A549 treated with Hydrocortisone at 1 μM for 4 hours (cell line): ENCODE data around the gene PRODH2. TPM values are rescaled to one million over a fixed set of nuclear protein-coding genes. Genes with fewer than 3 reads are reported as not detected.

ENCODE experiments used
- total RNA-seq: library from RNA; stranded (reverse); fragments of 200-300 nt; extraction: Qiagen RNA extraction; gene quantifications from 5 replicates; pipeline ENCODE4 v1.2.3, GENCODE V29; 2022

Gene PRODH2
- total RNA-seq: 0.15 to 0.36 TPM (median 0.25 TPM) in 5 replicates

DNA sequence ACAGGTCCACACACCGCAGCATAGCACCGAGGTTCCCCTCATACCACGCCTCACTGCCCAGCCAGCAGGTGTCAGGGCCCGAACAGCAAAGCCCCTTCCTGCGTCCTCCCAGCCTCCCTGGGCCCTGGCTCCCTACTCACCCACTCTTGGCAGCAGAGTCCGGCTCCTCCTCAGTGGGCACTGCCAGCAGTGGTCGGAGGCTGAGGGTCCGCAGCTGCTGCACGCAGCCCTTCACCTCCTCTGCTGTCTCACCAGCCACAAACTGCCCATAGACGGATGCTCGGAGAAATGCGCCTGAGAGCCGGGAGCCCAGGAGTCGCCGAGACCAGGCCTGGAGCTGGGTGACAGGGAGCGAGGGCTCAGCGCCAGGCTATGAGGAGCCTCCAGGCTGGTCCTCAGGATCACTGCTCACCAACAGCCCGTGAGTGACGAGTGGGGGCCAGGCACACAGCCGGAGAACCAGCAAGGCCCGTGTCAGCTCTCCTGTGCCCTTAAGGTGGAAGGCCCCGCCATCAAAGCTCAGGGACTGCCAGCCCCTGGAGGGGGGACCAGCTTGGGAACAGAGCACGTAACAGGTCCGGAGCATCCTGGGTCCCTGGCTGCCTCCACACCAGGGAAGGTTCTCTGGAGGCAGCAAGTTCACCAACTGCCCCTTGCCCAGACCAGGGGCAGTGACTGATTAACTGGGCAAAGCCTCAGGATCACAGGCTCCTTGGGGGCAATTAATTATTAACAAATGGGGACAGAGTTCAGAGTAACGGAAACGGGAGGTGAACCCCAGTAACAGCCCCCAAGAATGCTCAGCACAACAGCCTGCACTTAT, at the start of gene PRODH2:
TSS of gene PRODH2 (minus strand) at position 626 of the 823 bp plus-strand sequence. CDS start at position 586, 40 bp downstream.

DNA sequence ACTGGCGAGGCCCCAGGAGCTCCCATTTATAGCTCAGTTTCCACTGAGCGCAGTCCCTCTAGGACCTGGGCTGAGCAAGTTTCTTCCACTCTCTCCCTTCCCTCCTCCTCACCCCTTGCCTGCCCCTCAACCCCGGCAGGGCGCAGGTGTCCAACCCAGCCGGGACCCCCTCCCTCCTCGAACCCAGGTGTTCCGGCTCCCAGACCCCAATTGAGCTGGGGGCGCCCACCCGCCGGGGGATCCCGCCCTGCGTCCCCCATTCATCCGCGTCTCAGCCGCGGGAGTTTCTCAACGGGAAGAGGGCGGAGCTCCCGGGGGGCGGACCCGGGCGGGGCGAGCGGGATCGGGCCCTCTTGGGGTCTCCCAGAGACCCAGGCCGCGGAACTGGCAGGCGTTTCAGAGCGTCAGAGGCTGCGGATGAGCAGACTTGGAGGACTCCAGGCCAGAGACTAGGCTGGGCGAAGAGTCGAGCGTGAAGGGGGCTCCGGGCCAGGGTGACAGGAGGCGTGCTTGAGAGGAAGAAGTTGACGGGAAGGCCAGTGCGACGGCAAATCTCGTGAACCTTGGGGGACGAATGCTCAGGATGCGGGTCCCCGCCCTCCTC, 44.0 kb upstream of the PRODH2 start, which contains the start of gene KIRREL2:
TSS of gene KIRREL2 (plus strand) at position 366 of the 604 bp plus-strand sequence. CDS start at position 575, 209 bp downstream.

DNA sequence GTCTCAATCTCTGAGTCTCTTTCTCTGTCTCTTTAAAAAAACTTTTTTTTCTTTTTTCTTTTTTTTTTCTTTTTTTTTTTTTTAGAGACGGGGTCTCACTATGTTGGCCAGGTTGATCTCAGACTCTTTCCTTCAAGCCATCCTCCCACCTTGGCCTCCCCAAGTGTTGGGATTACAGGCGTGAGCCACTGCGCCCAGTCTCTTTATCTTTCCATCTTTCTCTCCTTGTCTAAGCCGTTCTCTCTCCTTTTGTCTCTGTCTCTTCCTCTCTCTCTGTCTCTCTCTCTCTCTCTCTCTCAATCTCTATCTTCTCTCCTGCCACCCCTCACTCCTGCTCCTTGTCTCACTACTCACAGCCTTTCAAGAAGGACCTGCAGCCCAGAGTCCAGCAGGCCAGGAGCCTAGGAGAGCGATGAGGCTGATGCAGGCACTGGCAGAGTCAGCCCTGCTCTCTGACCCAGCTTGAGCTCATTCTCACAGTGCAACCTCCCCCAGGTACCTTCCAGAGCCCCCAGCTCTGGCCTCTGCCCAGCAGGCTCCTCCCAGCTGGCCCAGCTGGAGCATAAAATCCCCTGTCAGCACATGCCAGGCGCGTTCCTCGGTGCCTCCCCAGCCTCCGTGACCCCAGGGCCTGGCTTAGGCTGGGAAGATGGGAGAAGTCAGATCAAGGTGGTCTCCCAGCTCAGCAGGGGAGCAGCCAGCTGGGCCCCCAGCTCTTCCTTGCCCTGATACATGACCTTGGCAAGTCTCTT, 39.6 kb upstream of the PRODH2 start, which contains the start of gene NPHS1:
TSS of gene NPHS1 (minus strand) at position 476 of the 752 bp plus-strand sequence. CDS start 667 bp downstream, outside the sequence.

GRCh38 chr19:35775298-35776101, 37.1 kb downstream of the PRODH2 start, which contains the start of gene ARHGAP33:
Gene ARHGAP33 (plus strand): TSS chr19:35775564. CDS start chr19:35775659, 95 bp downstream.

DNA sequence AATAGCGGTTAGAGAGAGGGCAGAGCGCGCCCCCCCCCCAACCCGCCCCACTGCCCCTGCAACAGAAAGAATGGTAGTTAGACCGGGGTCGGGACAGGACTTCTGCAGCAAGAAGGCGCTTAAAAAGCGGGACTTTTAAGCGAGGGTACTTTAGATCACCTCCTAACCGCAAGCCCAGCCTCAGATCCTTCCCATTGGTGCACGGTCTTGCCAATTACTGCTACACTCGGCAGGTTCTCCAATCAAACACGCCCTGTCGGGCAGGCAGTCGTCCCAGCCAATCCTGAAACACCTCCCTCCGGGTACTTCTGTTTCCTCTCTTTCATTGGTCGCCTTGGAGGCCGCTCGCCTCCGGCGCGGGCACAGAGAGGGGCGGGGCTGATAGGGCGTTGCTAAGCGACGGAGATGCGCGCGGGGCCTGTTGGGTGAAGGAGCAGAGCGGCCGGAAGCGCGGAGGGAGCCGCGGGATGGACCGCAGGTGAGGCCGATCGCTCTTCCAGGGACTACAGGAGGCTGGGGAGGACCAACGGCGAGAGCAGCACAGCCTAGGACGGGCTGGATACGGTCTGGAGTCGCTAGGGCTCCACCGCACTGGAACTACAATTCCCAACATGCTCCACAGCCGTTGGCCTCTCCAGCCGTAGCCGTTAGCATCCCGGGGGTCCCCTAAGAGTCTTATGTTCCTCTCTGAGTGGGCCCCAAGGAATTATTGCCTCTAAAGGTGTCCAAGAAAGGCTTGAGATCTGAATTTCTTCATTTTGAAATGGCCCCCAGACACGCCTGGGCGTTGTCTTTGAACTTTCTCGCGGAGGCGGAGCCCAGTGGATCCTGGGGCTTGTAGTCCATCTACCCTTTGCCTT, 54.7 kb downstream of the PRODH2 start, which contains the start of gene PROSER3:
TSS of gene PROSER3 (plus strand) at position 428 of the 860 bp plus-strand sequence. CDS start at position 468, 40 bp downstream.

GRCh38 chr19:35756377-35757230, 56.0 kb downstream of the PRODH2 start, which contains the start of gene HSPB6:
Gene HSPB6 (minus strand): TSS chr19:35757029. CDS start chr19:35757008, 21 bp downstream.

Other genes with a start within 250 kb of the PRODH2 start
- 0.07 to 0.09 TPM in 2 of 5 replicates, not detected in the others for gene ATP4A, start 249.2 kb downstream of the PRODH2 start, total RNA-seq
- gene PMIS2, start 226.7 kb downstream of the PRODH2 start, total RNA-seq: not detected in 5 replicates
- 13.0 to 16.4 TPM (median 14.9 TPM) in 5 replicates for gene HAUS5, start 200.1 kb downstream of the PRODH2 start, total RNA-seq
- gene RBM42, start 183.8 kb downstream of the PRODH2 start, total RNA-seq: 147 to 203 TPM (median 195 TPM) in 5 replicates
- 1.5 to 3.3 TPM (median 2.9 TPM) in 5 replicates for gene ETV2, start 171.1 kb downstream of the PRODH2 start, total RNA-seq
- 1,261 to 1,482 TPM (median 1,322 TPM) in 5 replicates for gene COX6B1, start 164.5 kb downstream of the PRODH2 start, total RNA-seq
- 0.52 to 1.5 TPM (median 1.0 TPM) in 5 replicates for gene UPK1A, start 146.3 kb downstream of the PRODH2 start, total RNA-seq
- gene ZBTB32, start 108.3 kb downstream of the PRODH2 start, total RNA-seq: not detected in 5 replicates
- 53.9 to 62.2 TPM (median 56.6 TPM) in 5 replicates for gene KMT2B, start 94.8 kb downstream of the PRODH2 start, total RNA-seq
- 11.5 to 12.9 TPM (median 11.8 TPM) in 5 replicates for gene IGFLR1, start 70.4 kb downstream of the PRODH2 start, total RNA-seq
- gene U2AF1L4, start 67.4 kb downstream of the PRODH2 start, total RNA-seq: 21.9 to 27.5 TPM (median 24.7 TPM) in 5 replicates
- gene PSENEN, start 67.2 kb downstream of the PRODH2 start, total RNA-seq: 250 to 344 TPM (median 287 TPM) in 5 replicates
- gene LIN37, start 64.3 kb downstream of the PRODH2 start, total RNA-seq: 21.5 to 27.9 TPM (median 23.2 TPM) in 5 replicates
- 0.14 to 0.35 TPM (median 0.29 TPM) in 5 replicates for gene HSPB6, start 55.8 kb downstream of the PRODH2 start, total RNA-seq
- 19.6 to 32.1 TPM (median 24.2 TPM) in 5 replicates for gene PROSER3, start 54.7 kb downstream of the PRODH2 start, total RNA-seq
- gene ARHGAP33, start 37.3 kb downstream of the PRODH2 start, total RNA-seq: 4.7 to 9.3 TPM (median 7.4 TPM) in 5 replicates
- 0.35 to 0.68 TPM (median 0.59 TPM) in 5 replicates for gene NPHS1, start 39.7 kb upstream of the PRODH2 start, total RNA-seq
- 0.43 to 0.63 TPM (median 0.50 TPM) in 5 replicates for gene KIRREL2, start 44.1 kb upstream of the PRODH2 start, total RNA-seq
- 68.9 to 98.3 TPM (median 90.2 TPM) in 5 replicates for gene APLP1, start 55.7 kb upstream of the PRODH2 start, total RNA-seq
- gene NFKBID, start 87.7 kb upstream of the PRODH2 start, total RNA-seq: 5.2 to 6.5 TPM (median 6.3 TPM) in 5 replicates
- gene HCST, start 89.7 kb upstream of the PRODH2 start, total RNA-seq: 0.29 to 0.79 TPM (median 0.46 TPM) in 4 of 5 replicates, not detected in the other
- gene TYROBP, start 95.5 kb upstream of the PRODH2 start, total RNA-seq: not detected in 5 replicates
- gene LRFN3, start 123.5 kb upstream of the PRODH2 start, total RNA-seq: 15.7 to 24.4 TPM (median 20.9 TPM) in 5 replicates
- gene SDHAF1, start 182.3 kb upstream of the PRODH2 start, total RNA-seq: 28.9 to 48.5 TPM (median 46.4 TPM) in 5 replicates
- 0.18 to 0.29 TPM (median 0.22 TPM) in 5 replicates for gene SYNE4, start 196.0 kb upstream of the PRODH2 start, total RNA-seq
- 21.7 to 25.8 TPM (median 23.8 TPM) in 5 replicates for gene ALKBH6, start 201.4 kb upstream of the PRODH2 start, total RNA-seq
- 0.74 to 1.5 TPM (median 0.92 TPM) in 5 replicates for gene CLIP3, start 220.0 kb upstream of the PRODH2 start, total RNA-seq
- 5.8 to 7.9 TPM (median 7.3 TPM) in 5 replicates for gene THAP8, start 241.4 kb upstream of the PRODH2 start, total RNA-seq
- gene WDR62, start 242.1 kb upstream of the PRODH2 start, total RNA-seq: 23.1 to 26.0 TPM (median 25.2 TPM) in 5 replicates